ENCODE measurements around the gene NDUFC2. TPM values are rescaled to one million over a fixed set of nuclear protein-coding genes. Genes with fewer than 3 reads are reported as not detected.
"Not testable (repeated sequence)": the region's sequence is repeated elsewhere in the genome, so short reads cannot be mapped to it uniquely, and the experiment has no call there.

NDUFC2 gene
- total RNA-seq, 4 donors from 2014 or later: 61.5 to 106 (median 87.4) TPM

DNA sequence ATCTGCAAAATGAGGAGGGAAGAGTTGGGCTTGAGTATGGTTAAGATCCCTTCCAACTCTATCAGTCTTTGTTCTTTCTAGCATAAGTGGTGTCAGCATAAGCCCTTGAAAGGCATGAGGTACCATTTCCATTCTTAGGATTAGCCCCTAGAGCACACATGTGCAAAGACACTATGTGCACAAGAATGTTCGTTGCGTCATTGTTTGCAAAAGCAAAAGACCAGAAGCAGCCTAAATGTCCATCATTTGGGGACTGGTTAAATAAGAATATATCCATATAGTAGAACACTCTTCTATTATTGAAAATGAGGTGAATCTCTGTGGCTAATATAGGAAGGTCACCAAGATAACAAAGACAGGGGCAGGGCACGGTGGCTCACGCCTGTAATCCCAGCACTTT, 46.6 kb downstream of the NDUFC2 start:
- intact Hi-C loops (cut with DNase I; ENCODE audit: low total_unique reads): no loop called here
- no peak overlapping the region for H3K4me3 ChIP-seq (ENCODE audit: low read depth, poor library complexity, severe bottlenecking)
- DNase-seq (ENCODE audit: low spot score in 2 of 2): no peak
- TF ChIP-seq POLR2A (IDR thresholded peaks at IDR 0.05): no peak
- TF ChIP-seq, protein P1, sequence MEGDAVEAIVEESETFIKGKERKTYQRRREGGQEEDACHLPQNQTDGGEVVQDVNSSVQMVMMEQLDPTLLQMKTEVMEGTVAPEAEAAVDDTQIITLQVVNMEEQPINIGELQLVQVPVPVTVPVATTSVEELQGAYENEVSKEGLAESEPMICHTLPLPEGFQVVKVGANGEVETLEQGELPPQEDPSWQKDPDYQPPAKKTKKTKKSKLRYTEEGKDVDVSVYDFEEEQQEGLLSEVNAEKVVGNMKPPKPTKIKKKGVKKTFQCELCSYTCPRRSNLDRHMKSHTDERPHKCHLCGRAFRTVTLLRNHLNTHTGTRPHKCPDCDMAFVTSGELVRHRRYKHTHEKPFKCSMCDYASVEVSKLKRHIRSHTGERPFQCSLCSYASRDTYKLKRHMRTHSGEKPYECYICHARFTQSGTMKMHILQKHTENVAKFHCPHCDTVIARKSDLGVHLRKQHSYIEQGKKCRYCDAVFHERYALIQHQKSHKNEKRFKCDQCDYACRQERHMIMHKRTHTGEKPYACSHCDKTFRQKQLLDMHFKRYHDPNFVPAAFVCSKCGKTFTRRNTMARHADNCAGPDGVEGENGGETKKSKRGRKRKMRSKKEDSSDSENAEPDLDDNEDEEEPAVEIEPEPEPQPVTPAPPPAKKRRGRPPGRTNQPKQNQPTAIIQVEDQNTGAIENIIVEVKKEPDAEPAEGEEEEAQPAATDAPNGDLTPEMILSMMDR (IDR thresholded peaks at IDR 0.05): no peak
- WGBS, 2 donors: 61 to 93% methylated on average over 4 of the region's 4 CpGs

DNA sequence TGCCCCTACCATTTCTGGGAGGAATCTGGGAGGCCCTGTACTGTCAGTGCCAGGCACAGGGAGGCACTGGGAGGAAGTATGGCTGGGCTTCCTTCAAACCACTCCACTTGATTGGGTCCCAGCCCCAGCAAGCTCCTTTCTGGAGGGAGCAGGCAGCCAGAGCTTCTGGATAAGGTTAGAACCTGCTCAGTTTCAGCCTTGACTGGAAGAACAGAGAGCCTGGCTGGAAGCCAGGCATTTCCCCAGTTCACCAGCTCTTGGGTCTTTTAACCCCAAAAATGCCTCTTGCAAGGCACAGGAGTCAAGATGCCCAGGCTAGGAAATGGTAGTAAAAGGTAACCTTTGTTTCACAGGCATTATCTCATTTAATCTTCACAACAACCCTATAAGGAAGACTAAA, 47.6 kb downstream of the NDUFC2 start:
- intact Hi-C loops (cut with DNase I; ENCODE audit: low total_unique reads): no loop called here
- no peak for DNase-seq (ENCODE audit: low spot score in 2 of 2)

DNA sequence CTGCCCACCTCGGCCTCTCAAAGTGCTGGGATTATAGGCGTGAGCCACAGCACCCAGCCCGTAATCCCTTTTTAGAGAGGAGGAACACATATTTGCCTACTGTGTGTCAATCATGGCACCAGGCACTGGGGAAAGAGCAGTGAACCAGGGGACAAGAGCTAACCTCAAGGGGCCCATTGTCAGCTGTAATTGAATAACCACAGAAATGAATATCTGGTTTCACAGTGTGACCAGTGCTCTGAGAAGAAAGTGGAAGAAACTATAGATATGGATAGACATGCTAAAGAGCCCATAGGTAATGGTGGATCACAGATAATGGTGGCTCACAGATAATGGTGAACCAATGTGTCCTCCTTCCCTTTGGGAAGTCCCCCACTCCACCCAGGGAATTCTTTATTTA, 48.0 kb downstream of the NDUFC2 start:
- intact Hi-C loops (cut with DNase I; ENCODE audit: low total_unique reads): no loop called here
- TF ChIP-seq POLR2A (IDR thresholded peaks at IDR 0.05): no peak
- TF ChIP-seq, protein P1 (IDR thresholded peaks at IDR 0.05): no peak
- H3K4me3 ChIP-seq (ENCODE audit: low read depth, poor library complexity, severe bottlenecking): no peak overlapping the region
- DNase-seq (ENCODE audit: low spot score in 2 of 2): no peak
- 86 to 96% methylated on average over 3 of the region's 3 CpGs for WGBS, 2 donors

More for the DNA sequence above, 47.6 kb downstream of the NDUFC2 start:
- no peak for TF ChIP-seq POLR2A (IDR thresholded peaks at IDR 0.05)
- TF ChIP-seq, protein P1 (IDR thresholded peaks at IDR 0.05): no peak
- no peak overlapping the region for H3K4me3 ChIP-seq (ENCODE audit: low read depth, poor library complexity, severe bottlenecking)

DNA sequence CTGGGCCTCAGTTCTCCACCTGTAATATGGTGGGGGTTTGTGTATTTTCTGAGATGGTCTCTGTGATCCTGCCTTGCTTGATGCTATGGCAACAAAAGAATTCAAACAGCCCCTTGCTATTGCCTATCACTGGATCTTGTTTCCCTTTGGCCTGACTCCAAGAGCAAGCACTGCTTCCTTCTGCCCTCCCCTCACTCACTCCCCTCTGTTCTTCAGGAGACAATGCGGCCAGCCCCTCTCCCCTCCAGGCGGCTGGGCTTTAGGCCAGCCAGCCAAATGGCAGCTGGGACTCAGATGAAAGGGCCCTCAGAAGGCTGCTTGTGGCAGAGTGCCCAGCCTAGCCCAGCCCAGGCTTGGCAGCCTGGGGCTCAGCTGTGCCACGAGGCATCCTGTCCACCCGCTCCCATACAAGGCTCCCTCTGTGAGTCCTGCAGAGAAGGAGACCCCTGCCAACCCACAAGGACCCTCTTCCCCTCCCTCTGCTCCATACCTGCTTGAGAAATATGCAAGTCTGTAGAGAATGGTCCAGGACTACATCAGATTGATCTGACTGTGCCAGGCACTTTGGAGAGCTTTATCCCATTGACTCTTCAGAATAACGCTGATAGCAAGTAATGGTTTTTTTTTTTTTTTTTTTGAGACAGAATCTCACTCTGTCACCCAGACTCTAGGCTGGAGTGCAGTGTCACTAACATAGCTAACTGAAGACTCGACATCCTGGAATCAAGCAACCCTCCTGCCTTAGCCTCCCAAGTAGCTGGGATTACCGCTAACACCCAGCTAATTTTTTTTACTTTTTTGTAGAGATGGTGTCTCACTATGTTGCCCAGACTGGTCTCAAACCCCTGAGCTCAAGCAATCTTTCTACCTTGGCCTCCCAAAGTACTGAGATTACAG, 49.0 kb downstream of the NDUFC2 start:
- 20 to 24% methylated on average over 7 of the region's 7 CpGs for WGBS, 2 donors
- DNase-seq (ENCODE audit: low spot score in 2 of 2): no peak
- no peak for TF ChIP-seq POLR2A (IDR thresholded peaks at IDR 0.05)
- TF ChIP-seq, protein P1 (IDR thresholded peaks at IDR 0.05): no peak
- intact Hi-C loops (cut with DNase I; ENCODE audit: low total_unique reads): no loop called here
- no peak overlapping the region for H3K4me3 ChIP-seq (ENCODE audit: low read depth, poor library complexity, severe bottlenecking)

DNA sequence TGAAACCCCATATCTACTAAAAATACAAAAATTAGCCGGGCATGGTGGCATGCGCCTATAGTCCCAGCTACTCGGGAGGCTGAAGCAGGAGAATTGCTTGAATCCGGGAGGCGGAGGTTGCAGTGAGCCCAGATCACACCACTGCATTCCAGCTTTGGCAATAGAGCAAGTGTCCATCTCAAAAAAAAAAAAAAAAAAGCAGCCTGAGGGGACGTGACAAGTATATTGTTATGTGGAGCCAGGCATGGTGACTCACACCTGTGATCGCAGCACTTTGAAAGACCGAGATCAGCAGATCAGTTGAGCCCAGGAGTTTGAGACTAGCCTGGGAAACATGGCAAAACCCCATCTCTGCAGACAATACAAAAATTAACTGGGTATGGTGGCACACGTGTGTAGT, 51.2 kb downstream of the NDUFC2 start:
- DNase-seq (ENCODE audit: low spot score in 2 of 2); intact Hi-C loops (cut with DNase I; ENCODE audit: low total_unique reads); H3K4me3 ChIP-seq (ENCODE audit: low read depth, poor library complexity, severe bottlenecking): not testable (repeated sequence)
- 78 to 85% methylated on average over 9 of the region's 9 CpGs for WGBS, 2 donors

DNA sequence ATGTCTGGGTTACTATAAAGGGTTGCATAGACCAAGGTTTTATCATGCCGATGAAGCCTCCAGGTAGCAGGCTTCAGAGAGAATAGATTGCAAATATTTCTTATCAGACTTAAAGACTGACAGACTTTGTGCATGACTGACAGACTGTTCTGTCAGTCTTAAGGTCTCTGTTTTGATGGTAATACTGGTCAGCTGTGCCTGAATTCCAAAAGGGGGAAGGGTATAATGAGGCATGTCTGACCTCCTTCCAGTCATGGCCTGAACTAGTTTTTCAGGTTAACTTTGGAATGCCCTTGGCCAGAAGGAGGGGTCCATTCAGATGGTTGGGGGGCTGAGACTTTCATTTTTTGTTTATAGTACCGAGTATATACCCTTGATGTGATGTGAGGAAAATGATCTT, 51.9 kb downstream of the NDUFC2 start:
- intact Hi-C loops (cut with DNase I; ENCODE audit: low total_unique reads): no loop called here
- no peak overlapping the region for H3K4me3 ChIP-seq (ENCODE audit: low read depth, poor library complexity, severe bottlenecking)
- no peak for DNase-seq (ENCODE audit: low spot score in 2 of 2)
- TF ChIP-seq, protein P1 (IDR thresholded peaks at IDR 0.05): no peak
- no peak for TF ChIP-seq POLR2A (IDR thresholded peaks at IDR 0.05)
- 91 to 95% methylated on average over 2 of the region's 2 CpGs for WGBS, 2 donors
